HUES48 (cell line): ENCODE results near the gene AVPI1.

ENCODE experiments used
- H3K27ac ChIP-seq: one replicate; pipeline ENCODE4 v1.7.0; 2013; ENCODE audit warnings: low read depth, low read length, inconsistent platforms
- H3K27me3 ChIP-seq: 2 replicates; pipeline ENCODE4 v1.6.1; 2013; ENCODE audit warnings: mild to moderate bottlenecking, low read length; ENCODE audit not compliant: control insufficient read depth, insufficient read depth
- H3K36me3 ChIP-seq: 2 replicates; pipeline ENCODE4 v1.6.1; 2013; ENCODE audit warnings: low read length; ENCODE audit not compliant: control insufficient read depth, insufficient read depth
- H3K4me1 ChIP-seq: 2 replicates; pipeline ENCODE4 v1.6.1; 2013; ENCODE audit warnings: mild to moderate bottlenecking, low read length; ENCODE audit not compliant: control insufficient read depth, insufficient read depth
- H3K4me3 ChIP-seq: 2 replicates; pipeline ENCODE4 v1.5.1; 2013; ENCODE audit warnings: mild to moderate bottlenecking, low read depth, low read length
- H3K9ac ChIP-seq: 2 replicates; pipeline ENCODE4 v1.6.1; 2013; ENCODE audit warnings: mild to moderate bottlenecking, low read depth, low read length, moderate library complexity
- H3K9me3 ChIP-seq: 2 replicates; pipeline ENCODE4 v1.6.1; 2013; ENCODE audit warnings: low read length; ENCODE audit not compliant: control insufficient read depth, insufficient read depth

AVPI1 gene

DNA sequence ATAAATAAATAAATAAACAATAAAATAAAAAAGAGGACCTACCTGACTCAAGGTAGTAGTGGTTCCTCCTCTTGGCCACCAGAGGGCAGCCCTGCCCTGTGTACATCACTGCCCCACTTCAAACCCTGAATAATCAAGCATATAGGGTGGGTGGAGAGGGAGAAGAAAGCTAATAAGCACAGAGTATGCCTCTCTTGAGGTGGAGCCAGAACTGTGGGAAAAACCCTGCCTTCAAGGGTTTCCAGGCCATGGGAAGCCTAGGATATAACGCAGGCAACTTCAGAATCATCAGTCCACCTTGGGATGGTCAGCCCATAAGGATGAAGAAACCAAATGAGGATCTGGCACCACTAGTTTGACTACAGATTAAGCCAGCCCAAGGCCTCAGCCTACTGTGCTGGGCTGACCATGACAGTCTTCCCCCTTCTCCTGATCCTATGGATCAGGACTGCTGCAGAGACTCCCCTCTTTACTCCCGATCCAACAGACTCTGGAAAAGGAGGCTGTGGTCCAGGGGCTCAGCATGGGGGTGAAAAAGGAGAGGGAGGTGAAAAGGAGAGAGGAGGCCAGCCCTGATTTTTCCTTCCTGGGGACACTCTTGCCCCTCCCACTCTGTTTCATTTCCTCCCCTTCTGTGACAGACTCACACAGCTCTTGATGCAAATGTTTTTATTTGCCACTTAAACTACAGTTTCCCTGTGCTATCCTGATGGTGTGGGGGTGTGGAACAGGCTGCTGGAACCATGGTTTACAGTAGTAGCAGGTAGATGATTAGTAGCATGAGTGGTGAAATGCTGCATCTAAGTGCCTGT is 10.1 kb downstream of the AVPI1 start:
- Histone ChIP-seq H3K9me3 (no peaks in the 10 kb centered on the region), H3K36me3 (peaks cover 51% of the 10 kb centered on the region), H3K4me1 (no peaks in the 10 kb centered on the region), H3K27ac (no peak overlapping the region), H3K9ac (no peak overlapping the region), H3K4me3 (no peak overlapping the region), H3K27me3 (no peaks in the 10 kb centered on the region)

DNA sequence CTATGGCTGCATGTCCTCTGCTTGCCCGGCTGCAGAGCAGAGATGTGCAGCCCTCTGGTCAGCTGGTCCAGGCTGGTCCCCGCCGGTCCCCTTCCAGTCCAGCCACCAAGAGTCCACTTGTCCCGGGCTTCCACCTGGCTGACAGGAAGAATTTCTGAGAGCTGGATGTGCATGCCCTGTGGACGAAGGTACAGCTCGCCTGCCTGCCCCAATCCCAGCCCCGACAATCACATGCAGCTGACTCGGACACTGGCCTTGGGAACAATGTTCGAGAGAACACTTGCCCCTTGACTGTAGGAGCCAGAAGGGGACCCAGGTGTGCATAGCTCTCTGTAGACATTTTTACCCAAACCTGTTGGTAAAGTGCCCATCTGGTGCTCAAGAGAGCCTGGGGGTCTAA is 11.8 kb downstream of the AVPI1 start:
- Histone ChIP-seq H3K9ac (no peak overlapping the region), H3K4me1 (no peaks in the 10 kb centered on the region), H3K27ac (no peak overlapping the region), H3K36me3 (peaks cover 59% of the 10 kb centered on the region), H3K4me3 (no peak overlapping the region), H3K9me3 (no peaks in the 10 kb centered on the region), H3K27me3 (no peaks in the 10 kb centered on the region)

DNA sequence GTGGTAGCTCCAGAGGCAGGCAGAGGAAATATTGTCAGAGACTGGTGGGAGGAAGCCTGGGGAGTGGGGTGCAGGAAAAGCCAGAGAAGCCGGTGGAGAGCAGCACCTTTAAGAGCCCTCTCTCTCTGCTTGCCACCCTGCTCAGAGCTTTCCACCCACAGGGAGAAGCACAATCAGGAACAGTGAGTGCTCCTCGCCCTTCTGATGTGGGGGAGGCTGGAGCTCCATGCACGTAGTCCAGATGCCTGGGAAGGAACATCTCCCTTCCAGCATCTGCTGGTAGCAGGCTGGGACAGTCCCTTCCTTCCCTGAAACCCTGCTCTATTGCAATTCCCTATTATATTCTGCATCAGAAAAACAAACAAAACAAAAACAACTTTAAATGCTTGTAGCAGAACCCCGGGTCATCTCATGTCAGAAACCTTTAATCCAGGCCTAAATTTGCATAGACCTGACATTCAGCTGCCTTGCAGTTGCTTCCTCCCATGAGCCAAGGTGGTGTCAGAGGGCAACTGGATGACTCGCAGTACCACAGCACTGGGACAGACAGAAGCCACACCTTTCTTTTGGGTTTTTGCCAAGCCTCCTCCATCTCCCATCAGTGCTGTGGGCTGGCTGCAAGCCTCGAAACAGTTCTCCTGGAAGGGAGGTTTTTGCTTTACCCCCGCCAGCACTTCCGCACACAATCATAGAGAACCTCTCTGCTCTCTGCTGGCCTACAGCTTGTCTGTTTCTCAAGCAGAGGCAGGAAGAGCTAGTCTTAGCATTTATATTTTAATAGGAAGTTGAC is 13.1 kb downstream of the AVPI1 start:
- Histone ChIP-seq H3K9ac (no peak overlapping the region), H3K4me3 (no peak overlapping the region), H3K9me3 (no peaks in the 10 kb centered on the region), H3K4me1 (no peaks in the 10 kb centered on the region), H3K27ac (no peak overlapping the region), H3K36me3 (peaks cover 71% of the 10 kb centered on the region), H3K27me3 (no peaks in the 10 kb centered on the region)

DNA sequence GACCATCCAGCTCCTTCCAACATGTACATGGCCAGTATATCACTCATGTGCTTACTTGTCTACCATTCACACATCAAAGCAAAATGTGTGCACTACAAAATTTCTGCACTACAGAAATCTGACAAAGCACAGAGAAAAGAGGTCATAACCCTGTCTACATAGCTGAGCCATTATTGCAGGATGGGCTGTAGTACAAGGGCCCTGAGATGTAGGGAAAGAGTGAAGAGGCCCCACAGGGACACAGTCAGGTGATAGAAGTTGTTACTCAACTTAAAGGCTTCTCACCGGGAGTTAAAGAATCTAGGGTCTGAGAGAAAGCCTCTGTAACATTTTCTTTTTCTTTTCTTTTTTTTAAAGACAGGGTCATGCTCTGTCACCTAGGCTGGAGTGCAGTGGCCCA is 17.5 kb downstream of the AVPI1 start:
- H3K36me3 ChIP-seq: peaks cover 74% of the 10 kb centered on the region
- H3K9ac ChIP-seq: no peak overlapping the region
- H3K4me1 ChIP-seq: no peaks in the 10 kb centered on the region
- H3K9me3 ChIP-seq: no peaks in the 10 kb centered on the region
- H3K27ac ChIP-seq: no peak overlapping the region
- H3K4me3 ChIP-seq: no peak overlapping the region
- H3K27me3 ChIP-seq: no peaks in the 10 kb centered on the region

DNA sequence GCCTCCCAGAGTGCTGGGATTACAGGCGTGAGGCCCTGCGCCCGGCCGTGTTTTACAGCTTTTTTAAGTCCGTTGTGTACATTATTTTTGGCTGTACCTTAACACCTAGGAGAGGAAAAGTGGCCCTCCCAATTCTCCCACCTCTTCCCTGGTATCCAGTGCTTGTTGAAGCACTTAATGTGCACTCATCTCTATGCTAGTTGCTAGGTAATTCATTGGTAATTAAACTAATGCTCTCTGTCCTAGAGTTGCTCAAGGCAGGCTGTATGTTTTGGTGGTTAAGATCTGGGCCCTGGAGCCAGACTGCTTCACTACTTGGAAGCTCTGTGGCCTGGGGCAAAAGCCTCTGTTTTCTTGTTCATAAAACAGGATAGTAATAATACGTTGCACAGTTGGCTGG is 19.6 kb downstream of the AVPI1 start:
- Histone ChIP-seq H3K27me3 (no peaks in the 10 kb centered on the region), H3K9me3 (no peaks in the 10 kb centered on the region), H3K4me1 (no peaks in the 10 kb centered on the region), H3K36me3 (peaks cover 76% of the 10 kb centered on the region), H3K27ac (no peak overlapping the region), H3K4me3 (no peak overlapping the region), H3K9ac (no peak overlapping the region)

DNA sequence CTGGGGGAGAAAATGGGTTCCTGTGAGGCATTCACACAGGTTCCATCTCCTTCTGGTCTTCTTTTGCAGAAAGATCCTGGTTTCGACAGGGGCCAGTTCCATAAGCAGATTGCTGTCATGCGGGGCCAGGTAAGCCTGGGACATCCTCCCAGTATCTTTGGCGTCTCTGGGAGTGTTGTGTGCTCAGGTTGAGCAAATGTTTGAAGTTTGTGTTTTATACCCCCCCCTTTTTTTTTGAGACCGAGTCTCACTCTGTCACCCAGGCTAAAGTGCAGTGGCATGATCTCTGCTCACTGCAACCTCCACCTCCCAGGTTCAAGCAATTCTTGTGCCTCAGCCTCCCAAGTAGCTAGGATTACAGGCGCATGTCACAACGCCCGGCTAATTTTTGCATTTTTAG is 20.0 kb downstream of the AVPI1 start:
- H3K36me3 ChIP-seq: peaks cover 81% of the 10 kb centered on the region
- H3K4me3 ChIP-seq: no peak overlapping the region
- H3K4me1 ChIP-seq: no peaks in the 10 kb centered on the region
- H3K9ac ChIP-seq: no peak overlapping the region
- H3K9me3 ChIP-seq: no peaks in the 10 kb centered on the region
- no peaks in the 10 kb centered on the region for H3K27me3 ChIP-seq
- no peak overlapping the region for H3K27ac ChIP-seq

DNA sequence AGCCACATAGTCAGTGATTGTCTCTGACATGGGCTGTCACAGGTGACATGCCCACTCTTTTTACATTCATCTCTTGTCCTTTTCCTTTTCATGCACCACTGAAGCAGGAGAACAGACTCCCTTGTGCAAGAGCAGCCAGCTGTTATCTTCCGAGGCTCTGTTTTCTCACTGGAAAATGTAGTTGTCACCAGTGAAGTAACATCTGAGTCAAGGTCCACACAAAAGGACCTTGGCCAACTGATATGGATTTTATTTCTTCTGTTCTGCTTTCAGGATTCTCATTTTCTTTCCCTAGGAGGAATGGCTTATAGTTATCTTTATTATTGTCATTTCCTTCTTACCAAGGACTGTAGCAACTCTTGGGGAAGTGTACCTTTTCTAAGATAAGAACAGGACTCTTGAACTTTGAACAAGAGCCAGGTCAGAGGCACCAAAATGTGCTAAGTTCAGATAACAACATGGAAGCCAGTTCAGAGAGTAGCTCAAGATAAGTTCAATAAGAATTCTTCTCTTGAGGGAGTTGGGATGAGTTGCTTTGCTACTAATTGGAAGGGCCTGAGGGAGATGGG is 22.7 kb downstream of the AVPI1 start:
- Histone ChIP-seq H3K9me3 (no peaks in the 10 kb centered on the region), H3K36me3 (peaks cover 77% of the 10 kb centered on the region), H3K4me1 (no peaks in the 10 kb centered on the region), H3K27ac (no peak overlapping the region), H3K27me3 (no peaks in the 10 kb centered on the region), H3K4me3 (no peak overlapping the region), H3K9ac (no peak overlapping the region)

DNA sequence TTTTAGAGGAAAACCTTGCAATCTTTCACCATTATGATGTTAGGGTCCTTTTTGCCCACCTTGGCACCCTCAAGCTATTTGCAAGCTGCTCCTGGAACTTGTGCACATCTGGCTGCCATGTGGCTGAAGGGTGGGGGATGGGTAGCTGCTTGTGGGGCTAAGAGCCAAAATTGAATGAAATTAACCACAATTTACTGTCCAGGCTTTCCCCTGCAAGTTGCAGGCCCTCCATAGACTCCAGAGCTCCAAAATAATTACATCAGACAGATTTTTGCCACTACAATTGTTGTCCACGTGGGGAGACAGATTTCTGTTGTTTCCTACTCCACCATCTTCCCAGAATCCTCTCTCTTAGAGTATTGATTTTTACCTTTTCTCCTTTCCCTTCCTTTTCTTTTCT is 27.5 kb downstream of the AVPI1 start:
- Histone ChIP-seq H3K9ac (no peak overlapping the region), H3K27me3 (no peaks in the 10 kb centered on the region), H3K9me3 (no peaks in the 10 kb centered on the region), H3K27ac (no peak overlapping the region), H3K36me3 (peaks cover 82% of the 10 kb centered on the region), H3K4me1 (no peaks in the 10 kb centered on the region), H3K4me3 (no peak overlapping the region)

DNA sequence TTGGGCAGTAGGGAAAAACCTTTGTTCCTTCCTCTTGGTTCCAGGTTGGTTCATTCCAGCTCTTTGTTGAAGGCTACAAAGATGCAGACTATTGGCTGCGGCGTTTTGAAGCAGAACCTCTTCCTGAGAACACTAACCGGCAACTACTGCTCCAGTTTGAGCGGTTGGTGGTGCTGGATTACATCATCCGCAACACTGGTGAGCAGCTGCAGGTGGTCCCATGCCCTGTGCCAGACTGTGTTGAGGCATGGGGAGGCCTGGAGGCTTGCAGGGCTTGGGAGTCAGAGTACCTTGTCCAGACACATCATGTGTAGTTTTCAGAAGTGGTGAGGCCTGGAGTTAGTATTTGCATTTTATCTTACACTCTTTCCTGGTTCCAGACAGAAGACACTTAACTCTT is 30.3 kb downstream of the AVPI1 start:
- no peaks in the 10 kb centered on the region for H3K27me3 ChIP-seq
- H3K4me3 ChIP-seq: no peak overlapping the region
- no peaks in the 10 kb centered on the region for H3K9me3 ChIP-seq
- H3K27ac ChIP-seq: no peak overlapping the region
- H3K4me1 ChIP-seq: no peaks in the 10 kb centered on the region
- H3K36me3 ChIP-seq: peaks cover 83% of the 10 kb centered on the region
- H3K9ac ChIP-seq: no peak overlapping the region

DNA sequence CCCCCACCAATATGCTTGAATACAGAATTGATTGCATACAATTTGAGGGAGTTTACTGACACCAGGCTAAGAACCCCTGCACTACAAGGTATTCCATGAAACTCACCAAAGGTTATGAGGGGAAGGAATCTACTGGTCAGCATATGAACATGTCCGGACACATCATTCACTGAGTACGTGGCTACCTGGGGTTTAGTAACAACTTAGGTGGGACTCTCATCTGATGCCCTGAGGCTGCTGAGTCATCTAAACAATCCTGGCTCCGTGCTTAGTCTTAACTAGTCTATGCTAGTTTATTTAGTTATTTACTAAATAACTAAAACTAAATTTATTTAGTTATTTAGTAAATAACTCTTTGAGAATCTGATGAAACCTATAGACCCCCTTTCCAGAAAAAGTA is 35.3 kb downstream of the AVPI1 start:
- no peak overlapping the region for H3K9ac ChIP-seq
- H3K4me3 ChIP-seq: no peak overlapping the region
- peaks cover 19% of the 10 kb centered on the region for H3K4me1 ChIP-seq
- H3K36me3 ChIP-seq: peaks cover 57% of the 10 kb centered on the region
- H3K27me3 ChIP-seq: no peaks in the 10 kb centered on the region
- H3K9me3 ChIP-seq: no peaks in the 10 kb centered on the region
- H3K27ac ChIP-seq: no peak overlapping the region

DNA sequence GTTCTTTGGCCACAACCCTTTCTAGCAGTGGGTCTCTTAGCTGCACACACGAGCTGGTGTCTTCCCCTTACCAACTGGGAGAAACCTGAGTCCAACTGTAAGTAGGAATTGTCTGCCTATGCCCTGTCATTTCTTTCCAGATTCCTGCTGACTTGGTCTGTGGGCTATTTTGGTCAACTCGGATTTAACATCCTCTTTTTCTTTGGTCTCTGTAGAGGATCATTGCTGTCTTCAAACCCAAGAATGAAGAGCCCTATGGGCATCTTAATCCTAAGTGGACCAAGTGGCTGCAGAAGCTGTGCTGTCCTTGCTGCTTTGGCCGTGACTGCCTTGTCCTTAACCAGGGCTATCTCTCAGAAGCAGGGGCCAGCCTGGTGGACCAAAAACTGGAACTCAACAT is 36.3 kb downstream of the AVPI1 start:
- H3K27me3 ChIP-seq: no peaks in the 10 kb centered on the region
- no peak overlapping the region for H3K27ac ChIP-seq
- H3K9me3 ChIP-seq: no peaks in the 10 kb centered on the region
- no peak overlapping the region for H3K9ac ChIP-seq
- H3K36me3 ChIP-seq: peaks cover 47% of the 10 kb centered on the region
- H3K4me1 ChIP-seq: peaks cover 19% of the 10 kb centered on the region
- H3K4me3 ChIP-seq: no peak overlapping the region
